HEK293 (cell line): ENCODE measurements around the gene CYP27B1.

Source experiments
- CTCF ChIP-seq: fragments of 450-650 bp; formaldehyde crosslinking; IDR thresholded peaks from 2 replicates; pipeline ENCODE4 v1.5.1; 2016; ENCODE audit warnings: missing biosample characterization, missing genetic modification characterization
- RBAK ChIP-seq: fragments of 450-650 bp; formaldehyde crosslinking; IDR thresholded peaks from 2 replicates; pipeline ENCODE4 v1.5.1; 2016; ENCODE audit warnings: missing biosample characterization, missing genetic modification characterization
- WT1 ChIP-seq: fragments of 450-650 bp; formaldehyde crosslinking; IDR thresholded peaks from 2 replicates; pipeline ENCODE4 v1.5.1; 2016; ENCODE audit warnings: missing biosample characterization, missing genetic modification characterization
- ZBTB8A ChIP-seq: fragments of 450-650 bp; formaldehyde crosslinking; IDR thresholded peaks from 2 replicates; pipeline ENCODE4 v1.5.1; 2016; ENCODE audit warnings: missing biosample characterization, missing genetic modification characterization
- ZNF274 ChIP-seq, 2 experiments: fragments of 200-500 bp in 1 of 2; fragments of 450-650 bp in 1 of 2; sonication (Bioruptor generic) in 1 of 2; formaldehyde crosslinking in 1 of 2; IDR thresholded peaks; 2 replicates each; pipeline versions ENCODE4 v1.5.1 to v1.6.1; 2014 to 2016; ENCODE audit warnings: borderline replicate concordance in 1 of 2, inconsistent platforms in 1 of 2, low read length in 1 of 2, missing biosample characterization in 1 of 2, missing genetic modification characterization in 1 of 2
- TF ChIP-seq, protein P1 (sequence below): fragments of 450-650 bp; formaldehyde crosslinking; IDR thresholded peaks from 2 replicates; pipeline ENCODE4 v1.5.1; 2016; ENCODE audit warnings: missing biosample characterization, missing genetic modification characterization

DNA sequence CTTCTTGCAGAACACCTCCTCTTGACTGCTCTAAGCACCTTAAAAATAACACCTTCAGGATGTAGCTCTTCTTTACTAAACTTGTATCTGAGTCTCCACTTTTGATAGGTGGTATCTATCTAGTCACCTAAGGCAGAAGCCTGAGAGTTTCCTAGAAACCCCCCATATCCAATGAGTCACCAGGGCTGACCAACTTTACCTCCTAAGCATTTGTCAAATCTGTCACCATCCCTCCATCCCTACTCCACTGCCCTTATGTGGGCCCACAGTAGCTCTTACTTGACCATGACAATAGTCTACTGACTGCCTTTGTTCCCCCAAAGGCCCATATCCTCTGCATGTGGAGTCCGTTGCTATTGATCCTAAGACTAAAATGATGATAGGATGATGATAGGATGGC lies 35.7 kb upstream of the CYP27B1 start:
- TF ChIP-seq WT1 (tag by site-specific recombination) (no peak), ZNF274 (IDR thresholded peaks at IDR 0.05; ENCODE audit: low read length) (no peak), ZNF274 (tag by site-specific recombination; IDR thresholded peaks at IDR 0.05; ENCODE audit: borderline replicate concordance) (no peak), CTCF (tag by site-specific recombination) (no peak), RBAK (tag by site-specific recombination) (no peak), ZBTB8A (tag by site-specific recombination) (no peak)
- TF ChIP-seq, protein P1, sequence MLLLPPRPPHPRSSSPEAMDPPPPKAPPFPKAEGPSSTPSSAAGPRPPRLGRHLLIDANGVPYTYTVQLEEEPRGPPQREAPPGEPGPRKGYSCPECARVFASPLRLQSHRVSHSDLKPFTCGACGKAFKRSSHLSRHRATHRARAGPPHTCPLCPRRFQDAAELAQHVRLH (tag by site-specific recombination), result no peak
